Measurements from ENCODE around the gene PRIMPOL. TPM values are rescaled to one million over a fixed set of nuclear protein-coding genes. Genes with fewer than 3 reads are reported as not detected.
"Not testable (repeated sequence)": the region's sequence is repeated elsewhere in the genome, so short reads cannot be mapped to it uniquely, and the experiment has no call there.

PRIMPOL gene
- total RNA-seq, 2 experiments from 2014 or later, result 4.2 TPM

GRCh38 chr4:184612074-184612473, 37.5 kb upstream of the PRIMPOL start:
- no peak overlapping the region for H3K4me3 ChIP-seq (ENCODE audit: low read length)
- no peak overlapping the region for H3K27ac ChIP-seq (ENCODE audit: low read depth in 1 of 2, low read length in 2 of 2)
- H3K9me3 ChIP-seq (ENCODE audit: control insufficient read depth in 1 of 2, insufficient read depth in 1 of 2, low read length in 2 of 2), result peaks cover 0 to 12% of the 10 kb centered on the region in 2 experiments
- H3K27me3 Mint-ChIP-seq, result no peaks in the 10 kb centered on the region
- no peaks in the 10 kb centered on the region for H3K4me1 ChIP-seq (ENCODE audit: insufficient read depth, low read length)
- no peaks in the 10 kb centered on the region for H3K36me3 Mint-ChIP-seq (ENCODE audit: low read depth)
- H3K27ac Mint-ChIP-seq, result no peak overlapping the region
- ChIA-PET CTCF (no interaction called here), POLR2A (no interaction called here)
- H3K9me3 Mint-ChIP-seq, result peaks cover 4% of the 10 kb centered on the region
- H3K4me1 Mint-ChIP-seq (ENCODE audit: low read depth), result no peaks in the 10 kb centered on the region
- H3K36me3 ChIP-seq (ENCODE audit: insufficient read depth, low read length), result no peaks in the 10 kb centered on the region
- no peak overlapping the region for H3K4me3 Mint-ChIP-seq
- DNase-seq (no peak), ATAC-seq (ENCODE audit: poor library complexity) (no peak)
- intact Hi-C loops (cut with DNase I, micrococcal nuclease), result no loop called here
- H3K27me3 ChIP-seq (ENCODE audit: control insufficient read depth in 1 of 2, insufficient read depth in 2 of 2, low read length in 2 of 2), result no peaks in the 10 kb centered on the region
- TF ChIP-seq CTCF (IDR thresholded peaks at IDR 0.05), result no peak

DNA sequence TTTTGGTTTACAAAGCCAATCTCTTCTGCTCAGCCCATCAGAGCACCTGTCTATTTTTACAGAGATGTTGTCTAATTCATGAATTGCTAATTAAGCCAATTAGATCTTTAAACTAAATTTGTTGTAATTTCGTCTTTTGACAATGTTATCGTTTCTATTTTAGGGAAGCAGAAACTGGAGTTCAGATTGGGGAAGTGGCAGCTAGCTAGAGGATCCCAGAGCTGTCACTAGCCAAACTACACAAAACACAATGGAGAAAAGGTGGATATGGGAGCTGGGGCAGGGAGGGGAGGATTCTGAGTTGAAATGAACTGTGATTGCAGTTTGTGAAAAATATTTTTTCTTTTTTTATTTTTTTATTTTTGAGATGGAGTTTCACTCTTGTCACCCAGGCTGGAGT, 36.1 kb upstream of the PRIMPOL start:
- POLR2A ChIA-PET, result no interaction called here
- no peaks in the 10 kb centered on the region for H3K4me1 ChIP-seq (ENCODE audit: insufficient read depth, low read length)
- H3K9me3 ChIP-seq (ENCODE audit: control insufficient read depth in 1 of 2, insufficient read depth in 1 of 2, low read length in 2 of 2), result peaks cover 0 to 12% of the 10 kb centered on the region in 2 experiments
- Mint-ChIP-seq H3K36me3 (ENCODE audit: low read depth) (no peaks in the 10 kb centered on the region), H3K4me3 (no peak overlapping the region), H3K27me3 (no peaks in the 10 kb centered on the region), H3K4me1 (ENCODE audit: low read depth) (no peaks in the 10 kb centered on the region), H3K9me3 (peaks cover 4% of the 10 kb centered on the region), H3K27ac (no peak overlapping the region)
- intact Hi-C loops (cut with DNase I, micrococcal nuclease), result no loop called here
- DNase-seq (no peak), ATAC-seq (ENCODE audit: poor library complexity) (no peak)
- no peak overlapping the region for H3K27ac ChIP-seq (ENCODE audit: low read depth in 1 of 2, low read length in 2 of 2)
- CTCF ChIA-PET, result no interaction called here
- H3K36me3 ChIP-seq (ENCODE audit: insufficient read depth, low read length), result no peaks in the 10 kb centered on the region
- H3K4me3 ChIP-seq (ENCODE audit: low read length), result no peak overlapping the region
- no peaks in the 10 kb centered on the region for H3K27me3 ChIP-seq (ENCODE audit: control insufficient read depth in 1 of 2, insufficient read depth in 2 of 2, low read length in 2 of 2)
- TF ChIP-seq CTCF (IDR thresholded peaks at IDR 0.05), result no peak

- no peak for DNase-seq
- CTCF ChIA-PET, result no interaction called here
- Mint-ChIP-seq H3K9me3 (peaks cover 4% of the 10 kb centered on the region), H3K27me3 (no peaks in the 10 kb centered on the region), H3K4me1 (ENCODE audit: low read depth) (no peaks in the 10 kb centered on the region), H3K27ac (no peak overlapping the region), H3K36me3 (ENCODE audit: low read depth) (no peaks in the 10 kb centered on the region), H3K4me3 (no peak overlapping the region)
- H3K4me1 ChIP-seq (ENCODE audit: insufficient read depth, low read length), result no peaks in the 10 kb centered on the region
- no peak overlapping the region for H3K4me3 ChIP-seq (ENCODE audit: low read length)
- POLR2A ChIA-PET, result no interaction called here
- no peak overlapping the region for H3K27ac ChIP-seq (ENCODE audit: low read depth in 1 of 2, low read length in 2 of 2)
- no peak for TF ChIP-seq CTCF (IDR thresholded peaks at IDR 0.05)
- intact Hi-C loops (cut with DNase I, micrococcal nuclease), result no loop called here
- H3K27me3 ChIP-seq (ENCODE audit: control insufficient read depth in 1 of 2, insufficient read depth in 2 of 2, low read length in 2 of 2), result no peaks in the 10 kb centered on the region
- H3K36me3 ChIP-seq (ENCODE audit: insufficient read depth, low read length), result no peaks in the 10 kb centered on the region
- no peak for ATAC-seq (ENCODE audit: poor library complexity)
- H3K9me3 ChIP-seq (ENCODE audit: control insufficient read depth in 1 of 2, insufficient read depth in 1 of 2, low read length in 2 of 2), result peaks cover 0 to 12% of the 10 kb centered on the region in 2 experiments
These were observed 35.0 kb upstream of the PRIMPOL start for GRCh38 chr4:184614509-184614908.

DNA sequence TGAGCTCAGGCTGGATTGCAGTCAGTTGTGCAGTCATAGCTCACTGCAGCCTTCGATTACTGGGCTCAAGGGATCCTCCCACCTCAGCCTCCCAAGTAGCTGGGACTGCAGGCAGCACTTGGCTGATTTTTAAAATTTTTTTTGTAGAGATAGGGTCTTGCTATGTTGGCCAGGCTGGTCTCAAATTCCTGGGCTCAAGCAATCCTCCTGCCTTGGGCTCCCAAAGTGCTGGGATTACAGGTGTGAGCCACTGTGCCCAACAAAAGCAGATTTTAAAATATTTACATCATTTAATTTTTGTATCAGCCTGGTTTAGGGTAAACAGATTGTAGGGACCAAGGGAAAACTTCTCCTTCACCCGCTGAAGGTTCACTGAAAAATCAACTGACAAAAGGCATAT, 33.4 kb upstream of the PRIMPOL start:
- H3K27me3 Mint-ChIP-seq; POLR2A ChIA-PET; ATAC-seq (ENCODE audit: poor library complexity); H3K27ac Mint-ChIP-seq; H3K4me3 Mint-ChIP-seq; H3K4me1 ChIP-seq (ENCODE audit: insufficient read depth, low read length); DNase-seq; H3K4me3 ChIP-seq (ENCODE audit: low read length); H3K36me3 ChIP-seq (ENCODE audit: insufficient read depth, low read length); H3K9me3 Mint-ChIP-seq; H3K27me3 ChIP-seq (ENCODE audit: control insufficient read depth in 1 of 2, insufficient read depth in 2 of 2, low read length in 2 of 2); intact Hi-C loops (cut with DNase I, micrococcal nuclease); CTCF ChIA-PET; H3K4me1 Mint-ChIP-seq (ENCODE audit: low read depth); H3K27ac ChIP-seq (ENCODE audit: low read depth in 1 of 2, low read length in 2 of 2); H3K36me3 Mint-ChIP-seq (ENCODE audit: low read depth): not testable (repeated sequence)
- peaks cover 0 to 12% of the 10 kb centered on the region in 2 experiments for H3K9me3 ChIP-seq (ENCODE audit: control insufficient read depth in 1 of 2, insufficient read depth in 1 of 2, low read length in 2 of 2)

Data from CD4-positive, alpha-beta T cell (primary cell).